ENCODE measurements around the gene PAWR.

PAWR gene

DNA sequence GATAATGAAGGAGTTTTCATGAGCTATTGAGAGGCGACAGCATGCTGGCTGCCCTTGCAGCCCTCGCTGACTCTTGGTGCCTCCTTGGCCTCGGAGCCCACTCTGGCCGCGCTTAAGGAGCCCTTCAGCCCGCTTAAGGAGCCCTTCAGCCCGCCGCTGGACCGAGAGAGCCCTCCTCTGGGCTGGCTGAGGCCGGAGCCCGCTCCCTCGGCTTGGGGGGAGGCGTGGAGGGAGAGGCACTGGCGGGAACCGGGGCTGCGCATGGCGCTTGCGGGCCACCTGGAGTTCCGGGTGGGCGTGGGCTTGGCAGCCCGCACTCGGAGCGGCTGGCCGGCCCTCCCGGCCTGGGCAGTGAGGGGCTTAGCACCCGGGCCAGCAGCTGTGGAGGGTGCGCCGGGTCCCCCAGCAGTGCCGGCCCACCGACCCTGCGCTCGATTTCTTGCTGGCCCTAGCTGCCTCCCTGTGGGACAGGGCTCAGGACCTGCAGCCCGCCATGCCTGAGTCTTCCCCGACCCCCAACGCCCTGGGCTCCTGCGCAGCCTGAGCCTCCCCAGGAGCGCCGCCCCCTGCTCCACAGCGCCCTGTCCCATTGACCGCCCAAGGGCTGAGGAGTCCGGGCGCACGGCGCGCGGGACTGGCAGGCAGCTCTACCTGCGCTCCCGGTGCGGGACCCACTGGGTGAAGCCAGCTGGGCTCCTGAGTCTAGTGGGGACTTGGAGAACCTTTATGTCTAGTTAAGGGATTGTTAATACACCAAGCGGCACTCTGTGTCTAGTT, 20.1 kb upstream of the PAWR start:
- H3K4me3 ChIP-seq (ENCODE audit: low read depth, low read length), result no peak overlapping the region
- DNase-seq (ENCODE audit: low read depth), result no peak
- TF ChIP-seq, protein P1, sequence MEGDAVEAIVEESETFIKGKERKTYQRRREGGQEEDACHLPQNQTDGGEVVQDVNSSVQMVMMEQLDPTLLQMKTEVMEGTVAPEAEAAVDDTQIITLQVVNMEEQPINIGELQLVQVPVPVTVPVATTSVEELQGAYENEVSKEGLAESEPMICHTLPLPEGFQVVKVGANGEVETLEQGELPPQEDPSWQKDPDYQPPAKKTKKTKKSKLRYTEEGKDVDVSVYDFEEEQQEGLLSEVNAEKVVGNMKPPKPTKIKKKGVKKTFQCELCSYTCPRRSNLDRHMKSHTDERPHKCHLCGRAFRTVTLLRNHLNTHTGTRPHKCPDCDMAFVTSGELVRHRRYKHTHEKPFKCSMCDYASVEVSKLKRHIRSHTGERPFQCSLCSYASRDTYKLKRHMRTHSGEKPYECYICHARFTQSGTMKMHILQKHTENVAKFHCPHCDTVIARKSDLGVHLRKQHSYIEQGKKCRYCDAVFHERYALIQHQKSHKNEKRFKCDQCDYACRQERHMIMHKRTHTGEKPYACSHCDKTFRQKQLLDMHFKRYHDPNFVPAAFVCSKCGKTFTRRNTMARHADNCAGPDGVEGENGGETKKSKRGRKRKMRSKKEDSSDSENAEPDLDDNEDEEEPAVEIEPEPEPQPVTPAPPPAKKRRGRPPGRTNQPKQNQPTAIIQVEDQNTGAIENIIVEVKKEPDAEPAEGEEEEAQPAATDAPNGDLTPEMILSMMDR (IDR thresholded peaks at IDR 0.05; ENCODE audit: control insufficient read depth, extremely low read depth, insufficient read depth), result no peak

DNA sequence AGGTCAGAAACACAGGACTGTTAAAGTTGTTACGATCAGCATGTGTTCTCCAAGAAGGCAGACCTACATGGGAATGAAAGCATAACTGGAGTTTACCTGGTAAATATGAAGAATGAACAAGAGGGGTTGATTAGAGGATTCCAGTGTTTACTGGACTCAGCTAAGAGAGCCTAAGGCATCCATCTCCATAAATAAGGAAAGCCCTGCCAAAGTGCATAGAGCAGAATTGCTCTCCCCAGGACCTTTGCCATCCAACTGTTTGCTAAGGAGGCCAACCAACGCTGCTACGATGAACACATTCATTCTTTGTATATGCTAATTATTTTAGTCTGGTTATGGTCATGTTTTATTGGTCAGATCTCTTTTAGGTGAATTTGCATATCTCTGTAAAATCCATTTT, 17.1 kb upstream of the PAWR start:
- TF ChIP-seq, protein P1 (IDR thresholded peaks at IDR 0.05; ENCODE audit: control insufficient read depth, extremely low read depth, insufficient read depth), result no peak
- H3K4me3 ChIP-seq (ENCODE audit: low read depth, low read length), result no peak overlapping the region
- DNase-seq (ENCODE audit: low read depth), result peak; percentile 63

- DNase-seq (ENCODE audit: low read depth), result no peak
- TF ChIP-seq, protein P1 (IDR thresholded peaks at IDR 0.05; ENCODE audit: control insufficient read depth, extremely low read depth, insufficient read depth), result no peak
Observed at GRCh38 chr12:79706676-79707075, 15.9 kb upstream of the PAWR start.

GRCh38 chr12:79706156-79706555, 15.4 kb upstream of the PAWR start:
- H3K4me3 ChIP-seq (ENCODE audit: low read depth, low read length), result no peak overlapping the region
- DNase-seq (ENCODE audit: low read depth), result no peak
- TF ChIP-seq, protein P1 (IDR thresholded peaks at IDR 0.05; ENCODE audit: control insufficient read depth, extremely low read depth, insufficient read depth), result no peak

More at GRCh38 chr12:79706676-79707075, 15.9 kb upstream of the PAWR start:
- no peak overlapping the region for H3K4me3 ChIP-seq (ENCODE audit: low read depth, low read length)

- no peak overlapping the region for H3K4me3 ChIP-seq (ENCODE audit: low read depth, low read length)
- TF ChIP-seq, protein P1 (IDR thresholded peaks at IDR 0.05; ENCODE audit: control insufficient read depth, extremely low read depth, insufficient read depth), result no peak
- DNase-seq (ENCODE audit: low read depth), result no peak
Observed at GRCh38 chr12:79698966-79699365, 8.2 kb upstream of the PAWR start.

GRCh38 chr12:79696416-79696815, 5.7 kb upstream of the PAWR start:
- TF ChIP-seq, protein P1 (IDR thresholded peaks at IDR 0.05; ENCODE audit: control insufficient read depth, extremely low read depth, insufficient read depth), result no peak
- no peak for DNase-seq (ENCODE audit: low read depth)
- no peak overlapping the region for H3K4me3 ChIP-seq (ENCODE audit: low read depth, low read length)

Measured in LNCaP clone FGC (cell line).